ENCODE measurements around the gene EFNA3. TPM values are rescaled to one million over a fixed set of nuclear protein-coding genes. Genes with fewer than 3 reads are reported as not detected.

EFNA3 gene
- total and polyA plus RNA-seq, 2 experiments from 2014 or later = 10.3 to 13.6 TPM

GRCh38 chr1:155133799-155134281 is 55.2 kb downstream of the EFNA3 start (continued):
- TF ChIP-seq, protein P1, sequence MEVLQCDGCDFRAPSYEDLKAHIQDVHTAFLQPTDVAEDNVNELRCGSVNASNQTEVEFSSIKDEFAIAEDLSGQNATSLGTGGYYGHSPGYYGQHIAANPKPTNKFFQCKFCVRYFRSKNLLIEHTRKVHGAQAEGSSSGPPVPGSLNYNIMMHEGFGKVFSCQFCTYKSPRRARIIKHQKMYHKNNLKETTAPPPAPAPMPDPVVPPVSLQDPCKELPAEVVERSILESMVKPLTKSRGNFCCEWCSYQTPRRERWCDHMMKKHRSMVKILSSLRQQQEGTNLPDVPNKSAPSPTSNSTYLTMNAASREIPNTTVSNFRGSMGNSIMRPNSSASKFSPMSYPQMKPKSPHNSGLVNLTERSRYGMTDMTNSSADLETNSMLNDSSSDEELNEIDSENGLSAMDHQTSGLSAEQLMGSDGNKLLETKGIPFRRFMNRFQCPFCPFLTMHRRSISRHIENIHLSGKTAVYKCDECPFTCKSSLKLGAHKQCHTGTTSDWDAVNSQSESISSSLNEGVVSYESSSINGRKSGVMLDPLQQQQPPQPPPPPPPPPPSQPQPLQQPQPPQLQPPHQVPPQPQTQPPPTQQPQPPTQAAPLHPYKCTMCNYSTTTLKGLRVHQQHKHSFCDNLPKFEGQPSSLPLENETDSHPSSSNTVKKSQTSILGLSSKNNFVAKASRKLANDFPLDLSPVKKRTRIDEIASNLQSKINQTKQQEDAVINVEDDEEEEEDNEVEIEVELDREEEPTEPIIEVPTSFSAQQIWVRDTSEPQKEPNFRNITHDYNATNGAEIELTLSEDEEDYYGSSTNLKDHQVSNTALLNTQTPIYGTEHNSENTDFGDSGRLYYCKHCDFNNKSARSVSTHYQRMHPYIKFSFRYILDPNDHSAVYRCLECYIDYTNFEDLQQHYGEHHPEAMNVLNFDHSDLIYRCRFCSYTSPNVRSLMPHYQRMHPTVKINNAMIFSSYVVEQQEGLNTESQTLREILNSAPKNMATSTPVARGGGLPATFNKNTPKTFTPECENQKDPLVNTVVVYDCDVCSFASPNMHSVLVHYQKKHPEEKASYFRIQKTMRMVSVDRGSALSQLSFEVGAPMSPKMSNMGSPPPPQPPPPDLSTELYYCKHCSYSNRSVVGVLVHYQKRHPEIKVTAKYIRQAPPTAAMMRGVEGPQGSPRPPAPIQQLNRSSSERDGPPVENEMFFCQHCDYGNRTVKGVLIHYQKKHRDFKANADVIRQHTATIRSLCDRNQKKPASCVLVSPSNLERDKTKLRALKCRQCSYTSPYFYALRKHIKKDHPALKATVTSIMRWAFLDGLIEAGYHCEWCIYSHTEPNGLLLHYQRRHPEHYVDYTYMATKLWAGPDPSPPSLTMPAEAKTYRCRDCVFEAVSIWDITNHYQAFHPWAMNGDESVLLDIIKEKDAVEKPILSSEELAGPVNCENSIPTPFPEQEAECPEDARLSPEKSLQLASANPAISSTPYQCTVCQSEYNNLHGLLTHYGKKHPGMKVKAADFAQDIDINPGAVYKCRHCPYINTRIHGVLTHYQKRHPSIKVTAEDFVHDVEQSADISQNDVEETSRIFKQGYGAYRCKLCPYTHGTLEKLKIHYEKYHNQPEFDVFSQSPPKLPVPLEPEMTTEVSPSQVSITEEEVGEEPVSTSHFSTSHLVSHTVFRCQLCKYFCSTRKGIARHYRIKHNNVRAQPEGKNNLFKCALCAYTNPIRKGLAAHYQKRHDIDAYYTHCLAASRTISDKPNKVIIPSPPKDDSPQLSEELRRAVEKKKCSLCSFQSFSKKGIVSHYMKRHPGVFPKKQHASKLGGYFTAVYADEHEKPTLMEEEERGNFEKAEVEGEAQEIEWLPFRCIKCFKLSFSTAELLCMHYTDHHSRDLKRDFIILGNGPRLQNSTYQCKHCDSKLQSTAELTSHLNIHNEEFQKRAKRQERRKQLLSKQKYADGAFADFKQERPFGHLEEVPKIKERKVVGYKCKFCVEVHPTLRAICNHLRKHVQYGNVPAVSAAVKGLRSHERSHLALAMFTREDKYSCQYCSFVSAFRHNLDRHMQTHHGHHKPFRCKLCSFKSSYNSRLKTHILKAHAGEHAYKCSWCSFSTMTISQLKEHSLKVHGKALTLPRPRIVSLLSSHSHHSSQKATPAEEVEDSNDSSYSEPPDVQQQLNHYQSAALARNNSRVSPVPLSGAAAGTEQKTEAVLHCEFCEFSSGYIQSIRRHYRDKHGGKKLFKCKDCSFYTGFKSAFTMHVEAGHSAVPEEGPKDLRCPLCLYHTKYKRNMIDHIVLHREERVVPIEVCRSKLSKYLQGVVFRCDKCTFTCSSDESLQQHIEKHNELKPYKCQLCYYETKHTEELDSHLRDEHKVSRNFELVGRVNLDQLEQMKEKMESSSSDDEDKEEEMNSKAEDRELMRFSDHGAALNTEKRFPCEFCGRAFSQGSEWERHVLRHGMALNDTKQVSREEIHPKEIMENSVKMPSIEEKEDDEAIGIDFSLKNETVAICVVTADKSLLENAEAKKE (CRISPR knock-in tag; IDR thresholded peaks at IDR 0.05) = no peak
- TF ChIP-seq ZNF114 (CRISPR knock-in tag; IDR thresholded peaks at IDR 0.05) (no peak), EZH2phosphoT487 (IDR thresholded peaks at IDR 0.05; ENCODE audit: unreplicated experiment) (no peak), ZNF331 (CRISPR knock-in tag; IDR thresholded peaks at IDR 0.05; ENCODE audit: low read depth) (no peak), REST (IDR thresholded peaks at IDR 0.05; ENCODE audit: unreplicated experiment) (no peak), POLR2AphosphoS5 (IDR thresholded peaks at IDR 0.05; ENCODE audit: low read depth) (no peak), CREB1 (CRISPR knock-in tag; IDR thresholded peaks at IDR 0.05; ENCODE audit: low read depth) (no peak), JUNB (IDR thresholded peaks at IDR 0.05; ENCODE audit: unreplicated experiment) (no peak), NANOG (IDR thresholded peaks at IDR 0.05; ENCODE audit: borderline replicate concordance) (no peak), STAT1 (IDR thresholded peaks at IDR 0.05; ENCODE audit: unreplicated experiment) (no peak)
